BJ (cell line): ENCODE results near the gene SMG6. TPM values are rescaled to one million over a fixed set of nuclear protein-coding genes. Genes with fewer than 3 reads are reported as not detected.

Experiments
- CTCF ChIA-PET: fragments of 350-600 bp; formaldehyde crosslinking; extraction: SDS; loops from one replicate; lab custom pipeline; 2021; ENCODE audit warnings: antibody characterized with exemption, inconsistent platforms; lab: Yijun Ruan, JAX
- POLR2A ChIA-PET: fragments of 300-600 bp; sonication (Branson Sonifier 250); formaldehyde crosslinking; extraction: SDS; loops from one replicate; lab custom pipeline; 2021; ENCODE audit warnings: antibody characterized with exemption; lab: Charles Lee
- DNase-seq: peaks from one replicate; pipeline ENCODE4 v3.0.0-alpha.2; 2011; ENCODE audit warnings: low read depth
- H3K27me3 ChIP-seq: 2 replicates; pipeline ENCODE4 v1.6.0; 2011; ENCODE audit warnings: low read length; ENCODE audit not compliant: control insufficient read depth, insufficient read depth
- H3K36me3 ChIP-seq: 2 replicates; pipeline ENCODE4 v1.5.1; 2011; ENCODE audit warnings: low read length; ENCODE audit not compliant: control insufficient read depth, insufficient read depth
- H3K4me3 ChIP-seq: 2 replicates; pipeline ENCODE4 v1.5.1; 2011; ENCODE audit warnings: low read depth, mild to moderate bottlenecking, control low read depth, low read length
- polyA plus RNA-seq: library from polyadenylated mRNA; depleted of rRNA; stranded (reverse); fragments of >200 nt; gene quantifications from 2 replicates; pipeline ENCODE4 v1.2.3, GENCODE V29; 2011
- TF ChIP-seq, protein P1 (sequence below): IDR thresholded peaks from 2 replicates; pipeline ENCODE4 v1.5.1; 2011; ENCODE audit warnings: low read depth, mild to moderate bottlenecking, control low read depth, inconsistent platforms, low read length, moderate library complexity; ENCODE audit not compliant: insufficient read depth

Gene SMG6
- polyA plus RNA-seq, 1 experiment: 29.7 TPM

GRCh38 chr17:2235792-2236366 lies 67.7 kb downstream of the SMG6 start:
- ChIA-PET CTCF (interaction anchor here (1.1 to 4.6 kb wide), 4 partner anchors 9 to 181 kb away, joined by 3 to 25 read pairs (median 6); partner anchors contain the start of gene HIC1), POLR2A (interaction anchor here (0.6 kb wide), 1 partner anchor 56 kb away, joined by 9 read pairs; no protein-coding TSS in a partner anchor)
- H3K36me3 ChIP-seq: 0 out of 2 replicates have a peak, but pooled peaks cover 1% of the 10 kb centered on the region
- H3K4me3 ChIP-seq: no peak overlapping the region
- TF ChIP-seq, protein P1, sequence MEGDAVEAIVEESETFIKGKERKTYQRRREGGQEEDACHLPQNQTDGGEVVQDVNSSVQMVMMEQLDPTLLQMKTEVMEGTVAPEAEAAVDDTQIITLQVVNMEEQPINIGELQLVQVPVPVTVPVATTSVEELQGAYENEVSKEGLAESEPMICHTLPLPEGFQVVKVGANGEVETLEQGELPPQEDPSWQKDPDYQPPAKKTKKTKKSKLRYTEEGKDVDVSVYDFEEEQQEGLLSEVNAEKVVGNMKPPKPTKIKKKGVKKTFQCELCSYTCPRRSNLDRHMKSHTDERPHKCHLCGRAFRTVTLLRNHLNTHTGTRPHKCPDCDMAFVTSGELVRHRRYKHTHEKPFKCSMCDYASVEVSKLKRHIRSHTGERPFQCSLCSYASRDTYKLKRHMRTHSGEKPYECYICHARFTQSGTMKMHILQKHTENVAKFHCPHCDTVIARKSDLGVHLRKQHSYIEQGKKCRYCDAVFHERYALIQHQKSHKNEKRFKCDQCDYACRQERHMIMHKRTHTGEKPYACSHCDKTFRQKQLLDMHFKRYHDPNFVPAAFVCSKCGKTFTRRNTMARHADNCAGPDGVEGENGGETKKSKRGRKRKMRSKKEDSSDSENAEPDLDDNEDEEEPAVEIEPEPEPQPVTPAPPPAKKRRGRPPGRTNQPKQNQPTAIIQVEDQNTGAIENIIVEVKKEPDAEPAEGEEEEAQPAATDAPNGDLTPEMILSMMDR: no peak
- DNase-seq: no peak
- no peaks in the 10 kb centered on the region for H3K27me3 ChIP-seq

DNA sequence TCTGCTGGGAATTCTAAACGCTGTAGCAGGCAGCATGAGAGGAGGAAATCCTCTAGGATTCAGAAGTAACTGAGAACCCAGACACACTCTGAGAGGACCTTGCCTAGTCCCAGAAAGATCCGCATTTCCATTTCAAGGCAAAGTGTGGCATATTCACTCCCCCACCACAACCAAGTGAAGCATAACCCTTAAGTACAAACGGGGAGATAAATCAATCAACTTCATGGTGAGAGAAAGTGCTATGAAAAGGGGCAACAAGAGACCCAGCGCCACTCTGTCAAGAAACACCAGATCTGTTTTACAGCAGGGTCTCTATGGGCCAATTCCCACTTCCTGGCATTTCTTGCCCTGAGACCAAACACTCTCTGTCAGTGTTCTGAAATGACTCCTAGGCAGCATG lies 68.3 kb downstream of the SMG6 start:
- Histone ChIP-seq H3K36me3 (0 out of 2 replicates have a peak, but pooled peaks cover 1% of the 10 kb centered on the region), H3K27me3 (no peaks in the 10 kb centered on the region), H3K4me3 (no peak overlapping the region)
- TF ChIP-seq, protein P1: no peak
- no peak for DNase-seq
- ChIA-PET POLR2A (no interaction called here), CTCF (interaction anchor here (0.8 to 4.6 kb wide), 5 partner anchors 10 to 180 kb away, joined by 3 to 25 read pairs (median 5); partner anchors contain the start of gene HIC1)

DNA sequence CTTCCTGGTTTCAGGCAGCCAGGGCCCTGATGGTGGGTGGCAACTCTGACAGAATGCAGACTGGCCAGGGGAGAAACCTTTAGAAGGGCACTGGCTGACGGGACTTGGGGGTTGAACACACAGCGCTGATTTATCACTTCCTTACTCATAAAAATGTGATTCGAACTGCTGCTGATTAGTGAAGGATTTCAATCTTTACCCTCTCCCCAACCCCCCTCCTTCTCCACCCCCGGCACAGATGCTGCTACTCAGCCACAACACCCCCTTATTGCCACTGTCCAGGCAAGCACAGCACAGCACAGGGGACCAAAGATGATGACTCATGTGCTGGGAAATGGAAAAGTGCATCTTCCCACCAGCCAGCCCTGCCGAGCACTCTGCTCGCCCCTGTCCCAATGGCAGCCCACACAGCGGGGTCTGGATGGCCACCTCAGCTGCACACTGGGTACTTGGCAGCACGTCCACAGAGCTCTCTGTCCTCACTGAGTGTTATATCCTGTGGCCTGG lies 70.1 kb downstream of the SMG6 start:
- CTCF ChIA-PET: interaction anchor here (0.8 to 4.6 kb wide), 3 partner anchors 11 to 175 kb away, joined by 4 to 25 read pairs (median 7); no protein-coding TSS in a partner anchor
- Histone ChIP-seq H3K4me3 (no peak overlapping the region), H3K36me3 (0 out of 2 replicates have a peak, but pooled peaks cover 1% of the 10 kb centered on the region), H3K27me3 (no peaks in the 10 kb centered on the region)
- TF ChIP-seq, protein P1: no peak
- POLR2A ChIA-PET: no interaction called here
- DNase-seq: peak; percentile 66

- Histone ChIP-seq H3K36me3 (0 out of 2 replicates have a peak, but pooled peaks cover 1% of the 10 kb centered on the region), H3K27me3 (no peaks in the 10 kb centered on the region), H3K4me3 (no peak overlapping the region)
- ChIA-PET POLR2A (no interaction called here), CTCF (interaction anchor here (0.6 to 4.9 kb wide), 18 partner anchors 10 to 177 kb away, joined by 3 to 19 read pairs (median 4); partner anchors contain the start of gene HIC1)
- peak; percentile 84 for DNase-seq
- TF ChIP-seq, protein P1: no peak
Measured at GRCh38 chr17:2232244-2232638, 71.3 kb downstream of the SMG6 start.

DNA sequence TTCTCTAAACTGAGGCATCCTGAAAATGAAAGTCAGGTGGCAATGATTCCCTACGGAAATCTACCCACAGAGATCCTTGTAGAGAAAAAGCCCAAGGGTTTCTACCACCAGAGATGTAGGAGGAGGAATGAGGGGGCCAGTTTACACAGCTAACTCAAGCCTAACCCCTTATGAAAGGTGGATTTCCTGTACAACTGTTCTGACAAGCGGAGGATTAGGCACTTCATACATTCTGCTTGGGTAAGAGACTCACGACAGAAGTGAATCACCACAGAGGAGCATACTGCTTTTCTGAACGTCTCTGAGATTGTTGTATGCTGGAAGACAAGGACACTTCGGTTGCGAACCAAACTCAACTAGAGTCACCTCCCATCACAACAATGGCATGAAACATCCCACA lies 72.7 kb downstream of the SMG6 start:
- Histone ChIP-seq H3K27me3 (no peaks in the 10 kb centered on the region), H3K4me3 (no peak overlapping the region), H3K36me3 (no peaks in the 10 kb centered on the region)
- no peak for DNase-seq
- ChIA-PET POLR2A (interaction anchor here (0.5 kb wide), 1 partner anchor 52 kb away, joined by 9 read pairs; no protein-coding TSS in a partner anchor), CTCF (interaction anchor here (0.8 to 4.9 kb wide), 16 partner anchors 9 to 176 kb away, joined by 3 to 19 read pairs (median 5); partner anchors contain the start of gene HIC1)
- TF ChIP-seq, protein P1: no peak
